GM21737 (cell line): Measurements from ENCODE around the gene SLC6A6.

Source experiments
- ATAC-seq: cut with Tn5 transposase; IDR thresholded peaks from one replicate; pipeline ENCODE4 v1.9.1; 2021; ENCODE audit warnings: mild to moderate bottlenecking, moderate library complexity; ENCODE audit not compliant: unreplicated experiment

SLC6A6 gene

DNA sequence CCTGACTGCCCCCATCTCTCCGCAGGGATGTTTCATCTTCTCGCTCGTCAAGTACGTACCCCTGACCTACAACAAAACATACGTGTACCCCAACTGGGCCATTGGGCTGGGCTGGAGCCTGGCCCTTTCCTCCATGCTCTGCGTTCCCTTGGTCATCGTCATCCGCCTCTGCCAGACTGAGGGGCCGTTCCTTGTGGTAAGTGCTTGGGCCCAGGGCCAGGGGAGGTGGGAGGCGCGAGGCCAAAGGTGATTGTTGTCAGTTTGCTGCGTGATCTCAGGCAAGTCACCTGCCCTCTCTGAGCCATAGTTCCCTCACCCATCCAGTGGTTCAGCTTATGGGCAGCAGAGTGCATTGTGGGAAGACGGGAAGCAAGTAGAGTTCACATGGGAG is 79.2 kb downstream of the SLC6A6 start:
- ATAC-seq, result no peak

DNA sequence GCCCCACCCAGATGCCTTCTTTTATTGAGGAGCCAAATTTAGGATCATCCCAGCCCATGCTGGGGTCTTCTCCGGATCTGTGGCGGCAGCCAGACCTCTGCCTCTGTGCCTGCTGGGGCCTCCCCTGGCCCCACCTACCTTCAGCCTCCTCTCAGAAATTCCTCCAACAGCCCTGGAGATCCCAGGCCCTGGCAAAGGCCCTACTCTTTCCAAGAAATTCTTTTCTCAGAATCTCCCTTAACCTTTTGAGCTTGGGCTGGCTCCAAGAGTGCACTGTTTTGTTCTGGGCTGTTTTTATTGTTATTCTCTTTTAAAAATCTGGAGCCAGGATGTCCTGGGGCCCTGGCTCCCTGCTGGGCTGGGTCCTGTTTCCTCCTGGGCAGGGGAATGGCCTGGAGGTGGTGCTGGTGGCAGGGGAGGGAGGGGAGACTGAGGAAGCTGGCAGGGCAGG is 79.9 kb downstream of the SLC6A6 start:
- no peak for ATAC-seq

DNA sequence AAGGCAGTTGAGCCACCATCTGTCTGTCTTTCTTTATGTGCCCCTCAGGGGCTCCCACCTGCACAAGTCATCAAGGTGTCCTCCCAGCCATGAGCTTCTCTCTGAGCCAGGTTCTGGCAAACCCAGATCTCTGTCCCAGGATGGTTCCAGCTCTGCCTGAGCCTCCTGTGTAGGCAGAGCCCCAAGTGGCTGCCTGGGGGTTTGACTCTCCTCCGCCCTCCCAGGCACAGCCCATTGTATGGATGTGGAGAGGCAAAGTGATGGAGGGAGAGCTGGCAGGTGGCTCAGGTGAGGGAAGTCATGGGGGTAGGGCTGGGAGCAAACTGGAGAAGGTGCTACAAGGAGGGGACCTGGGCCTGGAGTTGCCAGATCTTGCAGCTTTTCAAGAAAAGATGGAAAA is 80.9 kb downstream of the SLC6A6 start:
- ATAC-seq, result no peak

DNA sequence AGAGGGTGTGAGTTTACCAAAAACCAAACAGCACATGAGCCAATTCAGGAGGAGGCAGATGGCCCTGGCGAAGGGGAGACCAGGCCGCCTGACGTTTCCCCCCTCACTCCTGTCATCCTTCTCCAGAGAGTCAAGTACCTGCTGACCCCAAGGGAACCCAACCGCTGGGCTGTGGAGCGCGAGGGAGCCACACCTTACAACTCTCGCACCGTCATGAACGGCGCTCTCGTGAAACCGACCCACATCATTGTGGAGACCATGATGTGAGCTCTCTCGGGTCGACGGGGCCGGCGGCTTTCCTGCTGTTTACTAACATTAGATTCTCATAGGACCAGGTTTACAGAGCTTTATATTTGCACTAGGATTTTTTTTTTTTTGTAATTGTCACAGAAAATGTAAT is 82.3 kb downstream of the SLC6A6 start:
- no peak for ATAC-seq

DNA sequence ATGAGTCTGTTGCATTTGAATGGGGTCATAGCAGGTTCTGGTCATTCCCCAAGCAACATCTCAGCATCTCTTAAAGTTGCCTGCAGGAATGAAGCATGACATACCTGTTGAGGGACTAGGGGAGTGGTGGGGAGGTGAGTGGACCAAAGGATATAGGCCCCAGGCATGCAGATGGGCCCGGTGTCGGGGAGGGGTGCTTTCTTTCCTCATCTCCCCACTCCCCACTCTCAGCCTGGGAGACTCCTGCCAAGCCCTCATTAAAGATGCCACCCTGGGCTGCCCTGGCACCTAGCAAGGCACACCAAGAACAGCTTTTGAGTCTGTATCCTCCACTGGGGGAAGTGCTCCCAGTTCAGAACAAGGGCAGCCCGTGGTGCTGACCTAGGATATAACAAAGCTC is 83.6 kb downstream of the SLC6A6 start:
- ATAC-seq, result no peak

DNA sequence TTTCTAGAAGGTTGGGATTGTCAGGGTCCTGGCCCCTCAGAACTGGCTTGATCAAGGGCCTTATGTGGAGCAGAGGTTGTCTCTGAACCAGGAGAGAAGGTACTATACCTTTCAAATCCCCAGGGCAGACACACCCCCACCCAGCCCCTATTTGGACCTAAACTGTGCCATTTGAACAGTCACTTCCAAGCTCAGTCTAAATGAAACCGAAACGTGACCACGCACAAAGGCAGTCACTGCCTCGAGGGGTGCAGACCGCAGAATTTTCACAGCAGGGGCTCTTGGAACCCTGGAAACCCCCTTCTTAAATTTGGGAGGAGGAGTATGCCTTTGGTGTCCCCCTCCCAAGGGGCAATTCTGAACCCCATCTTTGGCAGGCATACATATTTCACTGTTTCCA is 84.1 kb downstream of the SLC6A6 start:
- no peak for ATAC-seq

DNA sequence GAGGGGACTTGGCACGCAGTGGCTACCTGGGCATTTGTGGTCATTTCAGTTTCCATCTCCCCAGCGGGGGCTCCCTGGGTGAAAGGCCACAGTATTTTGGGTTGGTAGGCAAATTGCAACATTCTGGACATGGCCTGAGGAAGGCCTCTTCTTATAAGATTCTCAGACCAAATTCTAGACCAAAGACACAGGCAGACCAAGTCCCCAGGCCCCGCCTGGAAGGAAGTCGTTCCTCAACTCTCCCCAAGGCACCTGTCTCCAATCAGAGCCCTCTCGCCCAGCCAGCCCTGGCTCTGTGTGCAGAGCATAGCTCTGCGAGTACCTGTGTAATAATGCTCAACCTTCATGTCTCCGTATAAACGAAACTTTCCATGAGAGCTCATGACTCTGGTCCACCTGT is 84.7 kb downstream of the SLC6A6 start:
- ATAC-seq, result no peak

DNA sequence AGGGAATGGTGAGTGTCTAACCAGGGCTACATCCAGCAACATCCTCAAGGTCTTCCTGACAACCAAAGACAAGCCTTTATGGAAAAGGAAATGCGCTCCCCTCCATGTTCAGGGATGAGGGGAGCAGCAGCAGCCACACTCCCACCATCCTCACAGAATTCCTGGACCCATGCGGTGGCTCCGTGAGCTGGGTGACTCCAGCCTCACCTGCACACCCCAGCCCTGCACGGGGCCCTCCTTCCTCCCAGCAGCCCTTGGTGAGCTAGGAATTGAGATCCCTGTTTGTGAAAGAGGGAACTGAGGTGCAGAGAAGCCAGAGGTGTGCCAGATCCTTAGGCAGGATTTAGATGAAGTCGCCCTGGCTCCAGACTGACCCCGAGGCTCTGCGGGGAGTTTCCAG is 85.4 kb downstream of the SLC6A6 start:
- ATAC-seq, result no peak

DNA sequence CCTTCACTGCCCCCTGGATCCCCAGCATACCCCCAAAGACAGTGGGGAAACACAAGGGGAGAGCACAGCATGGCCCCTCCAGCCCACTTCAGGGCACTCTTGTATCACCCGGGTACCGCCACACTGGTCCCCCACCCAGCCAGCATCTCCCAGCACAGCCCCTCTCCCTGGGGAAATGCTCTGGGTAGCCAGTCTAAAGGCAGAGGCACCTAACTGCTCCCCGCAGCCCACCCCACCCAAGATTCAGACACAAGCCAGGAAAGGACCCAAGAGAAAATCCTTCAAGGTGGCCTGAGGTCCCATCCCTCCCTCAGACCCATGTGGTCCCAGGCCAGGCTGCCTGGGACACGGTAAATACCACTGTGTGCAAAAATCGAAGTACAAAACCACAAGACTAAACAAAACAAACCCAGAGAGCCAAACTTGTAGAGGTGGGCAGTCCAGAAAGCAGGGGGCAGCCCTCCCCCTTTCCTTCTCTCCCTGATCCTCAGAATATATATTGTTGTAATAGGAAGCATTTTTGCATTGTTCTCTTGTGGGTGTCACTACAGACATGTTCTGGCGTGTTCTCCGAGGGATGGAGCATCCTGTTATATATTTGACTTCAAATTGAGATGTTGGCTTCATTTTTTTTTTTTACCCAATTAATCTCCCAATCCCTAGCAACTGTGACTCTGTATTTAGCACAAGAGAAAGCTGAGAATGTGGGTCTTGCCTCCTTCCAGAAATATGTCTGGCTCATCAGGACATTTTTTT is 86.1 kb downstream of the SLC6A6 start:
- ATAC-seq, result no peak

DNA sequence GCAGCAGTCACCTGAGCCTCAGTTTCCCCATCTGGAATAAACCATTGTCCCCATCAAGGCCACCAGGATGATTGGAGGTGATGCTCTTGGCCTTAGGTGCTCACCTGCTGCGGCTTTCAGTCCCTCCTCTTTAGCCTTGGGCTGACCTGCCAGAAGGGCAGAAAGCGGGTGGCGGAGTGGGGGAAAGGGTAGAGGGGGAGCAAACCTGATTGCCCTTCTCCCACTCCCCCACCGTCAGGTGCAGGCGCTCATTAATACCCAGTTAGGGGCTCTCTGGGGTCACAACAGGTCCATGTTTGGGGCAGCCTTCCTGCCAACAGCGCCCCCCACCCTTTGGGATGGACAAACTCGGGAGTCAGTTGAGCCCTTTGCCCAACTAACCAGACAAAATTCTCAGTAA is 87.2 kb downstream of the SLC6A6 start:
- no peak for ATAC-seq

DNA sequence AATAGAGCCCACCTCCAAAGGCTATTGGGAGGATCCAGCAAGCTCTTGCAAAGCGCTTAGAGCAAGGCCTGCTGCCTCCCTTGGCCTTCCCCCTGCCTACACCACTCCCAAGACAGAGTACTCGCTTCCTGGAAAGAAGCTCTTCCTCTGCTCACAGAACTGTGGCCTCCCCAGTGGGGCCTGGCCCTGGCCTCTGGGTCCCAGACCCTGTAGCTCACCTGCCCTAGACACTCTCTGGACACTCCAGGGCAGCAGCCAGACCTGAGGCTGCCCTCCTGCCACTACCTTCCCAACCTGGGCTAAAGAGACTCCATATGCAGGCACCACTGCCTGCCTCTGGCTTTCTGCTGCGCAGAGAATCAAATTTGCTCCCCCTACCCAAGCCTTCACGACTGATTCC is 87.8 kb downstream of the SLC6A6 start:
- ATAC-seq, result no peak

DNA sequence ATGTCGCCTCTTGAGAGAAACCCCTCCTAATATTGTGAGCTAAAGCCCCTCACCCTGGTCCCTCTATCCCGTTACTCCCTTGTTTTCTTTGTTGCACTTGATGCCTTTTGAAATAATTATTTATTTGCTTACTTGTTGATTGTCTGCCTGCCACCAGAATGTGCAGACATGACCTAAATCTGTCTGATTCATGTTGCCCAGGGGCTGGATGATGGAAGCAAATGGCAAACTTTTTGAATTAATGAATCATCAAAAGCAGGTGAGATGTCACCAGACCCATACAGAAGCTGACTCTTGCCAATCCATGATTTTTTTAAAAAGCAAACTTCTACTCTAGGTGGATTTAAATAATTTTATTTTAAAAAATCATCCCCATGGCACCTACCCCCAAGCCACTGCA is 88.4 kb downstream of the SLC6A6 start:
- no peak for ATAC-seq

DNA sequence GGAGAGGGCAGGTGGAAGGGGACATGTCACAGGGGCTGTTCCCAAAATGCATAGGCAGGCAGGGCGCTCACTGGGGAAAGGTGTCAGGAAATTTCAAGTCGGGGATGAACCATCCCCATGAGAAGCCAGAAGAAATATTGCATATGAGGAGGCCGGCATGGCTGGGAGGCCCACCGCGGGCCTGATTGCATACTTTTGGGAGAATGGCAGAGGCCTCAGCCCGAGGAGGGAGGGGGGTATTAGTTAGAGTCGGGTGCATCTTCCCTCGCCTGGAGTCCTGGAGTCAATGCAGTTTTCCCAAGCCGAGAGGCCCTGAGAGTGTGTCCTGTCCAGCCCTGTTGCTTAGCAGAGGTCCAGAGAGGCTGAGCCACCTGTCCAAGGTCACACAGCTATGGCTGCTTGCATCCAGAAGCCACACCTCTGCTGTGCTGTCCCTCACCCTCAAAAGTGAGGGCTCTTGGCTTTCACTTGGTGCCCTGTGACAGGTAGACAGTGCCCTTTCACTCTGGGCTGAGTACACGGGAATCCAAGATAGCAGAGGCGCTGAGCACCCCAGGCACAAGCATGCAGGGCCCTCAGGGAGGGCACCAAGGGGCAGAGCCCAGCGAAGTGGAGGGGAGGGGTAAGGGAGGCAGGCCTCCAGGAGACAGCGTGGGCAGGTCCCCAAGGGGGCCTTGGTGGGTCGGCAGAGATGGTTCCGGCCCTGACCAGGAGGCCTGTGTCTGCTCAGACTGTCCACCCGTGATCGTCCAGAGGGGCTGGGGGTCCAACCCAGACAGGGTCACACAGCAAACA is 89.2 kb downstream of the SLC6A6 start:
- ATAC-seq, result no peak

DNA sequence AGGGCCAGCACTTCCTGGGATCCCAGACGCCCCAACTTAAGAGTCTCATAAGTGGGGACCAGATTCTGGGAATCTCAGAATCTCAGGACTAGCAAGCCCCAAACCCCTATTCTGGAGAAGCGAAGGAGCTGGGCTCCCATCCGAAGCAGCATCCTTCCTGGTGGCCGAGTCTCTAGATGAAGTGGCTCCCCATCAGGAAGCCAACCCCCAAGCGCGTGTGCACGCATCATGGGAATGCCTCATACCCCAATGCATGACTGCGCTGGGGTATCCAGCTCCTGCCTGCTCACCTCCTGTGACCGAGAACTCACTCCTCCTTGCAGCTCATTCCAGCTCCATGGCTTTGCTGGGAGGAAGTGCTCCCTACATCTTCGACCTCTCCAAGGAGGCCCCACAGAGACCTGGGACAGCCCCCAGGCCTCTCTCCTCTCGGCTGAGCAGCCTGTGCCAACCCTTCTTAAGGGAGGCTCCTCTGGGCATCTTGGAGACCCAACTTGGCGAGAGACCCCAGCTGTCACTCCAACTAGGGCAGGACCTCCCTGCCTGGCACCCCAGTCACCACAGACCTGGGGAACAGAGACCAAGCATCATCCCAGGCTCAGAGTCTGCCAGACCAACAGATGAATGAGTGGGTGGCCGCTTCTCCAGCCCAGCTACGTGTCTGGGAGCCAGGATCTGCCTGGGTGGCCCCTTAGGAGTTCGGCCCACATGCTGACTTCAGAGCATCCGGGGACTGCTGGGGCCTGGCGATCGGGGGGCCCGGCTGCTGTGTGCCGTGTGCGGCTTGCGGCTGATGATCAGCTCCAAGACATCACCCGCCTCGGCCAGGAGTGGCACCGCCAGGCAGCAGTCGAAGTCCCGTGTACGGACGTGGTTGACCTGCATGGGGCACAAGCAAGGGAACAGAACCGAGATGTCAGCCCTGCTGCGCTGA is 90.8 kb downstream of the SLC6A6 start:
- ATAC-seq, result no peak

DNA sequence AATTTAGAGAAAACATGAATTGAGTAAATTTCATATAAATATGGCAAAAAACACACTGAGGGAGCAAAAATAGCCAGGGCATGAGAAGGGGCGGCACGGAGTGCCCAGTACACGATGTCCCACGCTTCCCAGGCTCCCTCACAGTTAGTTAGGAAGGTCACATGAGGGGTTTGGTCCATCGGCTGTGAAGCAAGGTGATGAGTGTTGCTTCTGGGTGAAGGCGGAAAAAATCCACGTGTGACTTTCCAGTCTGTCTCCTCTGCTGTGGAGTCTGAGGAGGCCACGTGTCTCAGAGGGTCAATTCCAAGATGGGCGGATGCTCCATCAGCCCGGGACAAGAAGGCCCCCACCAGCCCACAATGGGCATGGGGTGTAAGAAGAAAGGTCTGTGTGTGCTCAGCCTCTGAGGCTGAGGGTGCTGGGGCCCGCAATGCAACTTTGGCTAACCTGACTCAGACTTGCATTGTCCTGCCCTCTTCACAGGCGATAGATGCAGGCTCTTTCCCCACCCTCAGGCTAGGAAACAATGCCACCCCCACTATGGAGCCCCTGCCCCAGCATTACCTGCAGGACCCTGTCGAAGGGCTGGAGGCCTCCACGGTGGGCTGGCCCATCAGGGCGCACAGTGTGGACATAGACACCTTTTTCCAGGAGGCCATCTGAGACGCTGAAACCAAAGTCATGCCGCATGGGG is 92.0 kb downstream of the SLC6A6 start:
- ATAC-seq, result no peak

DNA sequence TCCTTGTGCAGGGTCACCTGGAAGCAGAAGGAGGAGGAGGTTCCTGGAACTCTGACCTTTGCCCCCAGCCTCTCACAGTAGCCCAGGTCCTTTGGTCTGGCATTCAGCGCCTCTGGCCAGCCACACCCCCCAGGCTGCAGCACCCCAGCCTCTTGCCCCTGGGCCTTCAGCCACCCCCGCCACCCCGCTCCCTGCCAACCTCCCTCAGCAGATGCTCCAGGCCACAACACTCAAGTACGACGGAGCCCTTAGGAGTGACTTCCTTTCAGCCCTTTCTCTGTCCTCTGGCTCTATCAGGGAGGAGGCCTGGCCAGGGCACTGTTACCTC is 92.5 kb downstream of the SLC6A6 start:
- no peak for ATAC-seq

DNA sequence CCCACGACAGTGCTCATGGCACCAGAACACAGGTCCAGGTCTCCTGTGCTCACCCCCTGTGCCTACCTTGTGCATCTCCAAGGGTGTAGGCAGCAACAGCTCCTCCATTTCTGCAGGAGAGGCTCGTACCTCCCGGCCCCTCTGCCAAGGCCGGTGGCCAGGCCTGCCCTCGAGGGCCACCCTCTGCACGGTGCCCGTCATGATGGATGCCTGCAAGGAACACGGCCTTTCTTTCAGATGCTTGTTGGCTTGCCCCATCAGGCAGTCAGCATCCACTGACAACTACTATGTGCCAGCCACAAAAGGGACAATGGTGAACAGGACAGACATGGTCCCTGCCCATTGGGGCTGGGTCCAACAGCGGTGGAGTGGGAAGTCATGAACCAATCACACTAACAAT is 93.9 kb downstream of the SLC6A6 start:
- ATAC-seq, result no peak

DNA sequence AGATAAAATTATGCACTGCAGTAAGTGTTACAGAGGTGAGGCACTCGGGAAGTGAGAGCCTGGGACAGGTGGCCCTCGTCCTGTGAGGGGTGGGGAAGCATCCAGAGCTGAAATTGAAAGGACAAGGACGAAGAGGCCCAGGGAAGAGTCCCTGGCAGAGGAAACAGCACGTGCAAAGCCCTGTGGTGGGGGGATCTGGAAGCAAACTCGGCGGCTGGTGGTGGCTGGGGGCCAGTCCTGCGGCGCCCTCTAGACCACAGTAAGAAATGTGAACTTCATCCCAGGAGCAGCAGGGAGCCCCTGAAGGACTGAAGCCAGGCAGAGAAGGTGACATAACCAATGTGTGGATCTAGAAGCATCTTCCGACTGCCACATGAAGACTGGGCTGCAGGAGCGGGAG is 94.9 kb downstream of the SLC6A6 start:
- ATAC-seq, result no peak

DNA sequence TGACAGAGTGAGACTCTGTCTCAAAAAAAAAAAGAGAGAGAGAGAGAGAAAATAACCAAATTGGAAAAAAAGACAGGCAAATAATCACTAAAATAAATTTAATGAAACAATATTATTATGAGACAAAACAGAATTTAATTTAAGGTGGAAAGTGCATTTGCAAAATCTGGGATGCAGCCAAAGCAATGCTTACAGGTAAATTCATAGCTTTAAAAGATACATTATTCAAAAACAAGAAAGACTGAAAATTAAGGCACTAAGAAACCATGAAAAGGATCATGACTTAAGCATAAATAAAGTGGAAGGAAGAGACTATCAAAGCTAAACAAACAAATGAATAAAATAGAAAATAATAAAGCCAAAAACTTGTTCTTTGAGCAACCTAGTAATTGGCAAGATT is 100.1 kb downstream of the SLC6A6 start:
- ATAC-seq, result no peak

DNA sequence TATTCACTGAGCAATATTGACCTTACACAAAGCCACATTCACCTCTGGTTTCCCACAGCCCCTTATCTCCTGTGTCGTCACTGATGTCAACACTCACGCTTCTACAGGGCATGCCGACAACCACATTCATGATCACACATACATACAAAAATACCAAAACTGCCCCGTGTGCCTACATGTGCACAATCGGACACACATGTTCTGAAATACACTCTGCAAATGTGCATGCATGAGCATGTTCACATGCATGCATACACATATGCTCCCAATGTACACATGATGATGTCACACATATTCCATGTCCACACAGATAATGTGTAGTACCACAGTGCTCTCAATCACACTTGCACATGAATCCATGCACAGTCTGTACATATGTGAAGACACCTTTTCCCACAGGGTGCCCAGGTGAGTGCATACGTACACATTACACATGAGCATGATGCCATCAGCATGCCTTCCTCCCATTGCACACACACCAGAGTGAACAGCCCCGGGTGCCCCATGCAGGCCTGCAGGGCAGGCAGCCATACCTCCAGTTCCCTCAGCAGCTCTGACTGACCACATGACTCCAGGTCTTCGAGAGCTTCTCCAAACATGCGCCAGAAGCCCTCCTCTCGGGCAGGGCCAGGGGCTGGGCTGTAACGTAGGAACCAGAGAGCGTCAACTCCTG is 100.8 kb downstream of the SLC6A6 start:
- no peak for ATAC-seq
